ENCODE results near the gene AKR1C1.
"Not testable (repeated sequence)": the region's sequence is repeated elsewhere in the genome, so short reads cannot be mapped to it uniquely, and the experiment has no call there.

AKR1C1 gene

GRCh38 chr10:4947635-4948596, 15.3 kb upstream of the AKR1C1 start:
- DNase-seq, result no peak

- DNase-seq, result not testable (repeated sequence)
These were observed 11.6 kb upstream of the AKR1C1 start for GRCh38 chr10:4951512-4952162.

GRCh38 chr10:4953405-4953804, 9.8 kb upstream of the AKR1C1 start:
- no peak for DNase-seq

GRCh38 chr10:4956088-4956487, 7.1 kb upstream of the AKR1C1 start:
- not testable (repeated sequence) for DNase-seq

- DNase-seq, result not testable (repeated sequence)
These were observed 6.1 kb upstream of the AKR1C1 start for GRCh38 chr10:4956955-4957645.

GRCh38 chr10:4961558-4961957, 1.7 kb upstream of the AKR1C1 start:
- not testable (repeated sequence) for DNase-seq

- DNase-seq, result not testable (repeated sequence)
These were observed 907 bp upstream of the AKR1C1 start for GRCh38 chr10:4962308-4962707.

GRCh38 chr10:4963815-4964154, 570 bp downstream of the AKR1C1 start:
- not testable (repeated sequence) for DNase-seq

- DNase-seq, result not testable (repeated sequence)
These were observed 2.5 kb downstream of the AKR1C1 start for GRCh38 chr10:4965763-4966162.

GRCh38 chr10:4967189-4967588, 4.0 kb downstream of the AKR1C1 start:
- DNase-seq, result not testable (repeated sequence)

GRCh38 chr10:4969289-4969688, 6.1 kb downstream of the AKR1C1 start:
- not testable (repeated sequence) for DNase-seq

- DNase-seq, result not testable (repeated sequence)
These were observed 7.1 kb downstream of the AKR1C1 start for GRCh38 chr10:4970362-4970761.

- not testable (repeated sequence) for DNase-seq
These were observed 9.3 kb downstream of the AKR1C1 start for GRCh38 chr10:4972369-4973142.

- DNase-seq, result not testable (repeated sequence)
These were observed 10.1 kb downstream of the AKR1C1 start for GRCh38 chr10:4973294-4973693.

GRCh38 chr10:4974400-4974799, 11.2 kb downstream of the AKR1C1 start:
- not testable (repeated sequence) for DNase-seq

- no peak for DNase-seq
These were observed 13.8 kb downstream of the AKR1C1 start for GRCh38 chr10:4977025-4977424.

GRCh38 chr10:4978870-4979269, 15.7 kb downstream of the AKR1C1 start:
- no peak for DNase-seq

- no peak for DNase-seq
These were observed 17.6 kb downstream of the AKR1C1 start for GRCh38 chr10:4980793-4981192.

GRCh38 chr10:4981722-4982471, 18.7 kb downstream of the AKR1C1 start:
- peak in 1 of 2 experiments; percentile 53 for DNase-seq

GRCh38 chr10:4982764-4983226, 19.6 kb downstream of the AKR1C1 start:
- no peak for DNase-seq

GRCh38 chr10:4983615-4984216, 20.5 kb downstream of the AKR1C1 start:
- DNase-seq, result no peak

All from NCI-H524 (cell line).